T-cell (primary cell): Measurements from ENCODE around the gene CD226. TPM values are rescaled to one million over a fixed set of nuclear protein-coding genes. Genes with fewer than 3 reads are reported as not detected.

Experiments used
- ATAC-seq, 4 experiments: fragments of 200-7000 bp in 3 of 4; fragments of 150-1000 bp in 1 of 4; cut with Tn5 transposase; replicated peaks in 1 of 4; 1 replicate in 3 of 4; 2 replicates in 1 of 4; pipeline ENCODE4 v1.10.0; 2021; ENCODE audit warnings: moderate library complexity in 3 of 4, mild to moderate bottlenecking in 2 of 4, moderate number of reproducible peaks in 1 of 4
- CTCF ChIA-PET, 2 donors: fragments of 300-600 bp; sonication (Branson Sonifier 250); formaldehyde crosslinking; loops; one replicate each; lab custom pipeline; 2022; ENCODE audit warnings: antibody characterized with exemption in 2 of 2; lab: Charles Lee
- POLR2A ChIA-PET, 2 donors: fragments of 300-600 bp; sonication (Branson Sonifier 250); formaldehyde crosslinking; loops; one replicate each; lab custom pipeline; 2022; ENCODE audit warnings: antibody characterized with exemption in 2 of 2; lab: Charles Lee
- DNase-seq, 35 experiments: peaks; one replicate each; pipeline versions ENCODE4 v3.0.0 to v3.0.0-alpha.2; 2013 to 2023
- H3K27ac ChIP-seq: one replicate; pipeline ENCODE4 v1.5.1; 2013; ENCODE audit warnings: low read length
- H3K27me3 ChIP-seq, 2 experiments: replicated peaks in 1 of 2; 1 replicate in 1 of 2; 2 replicates in 1 of 2; pipeline versions ENCODE4 v1.6.1 to v1.7.0; 2013; ENCODE audit warnings: low read length in 1 of 2, mixed read lengths in 1 of 2; ENCODE audit not compliant: control insufficient read depth in 2 of 2, insufficient read depth in 2 of 2; ENCODE audit errors: extremely low read depth in 1 of 2
- H3K36me3 ChIP-seq, 2 donors: 1 replicate in 1 of 2; 2 replicates in 1 of 2; pipeline versions ENCODE4 v1.6.1 to v1.7.0; 2013; ENCODE audit warnings: low read length in 1 of 2; ENCODE audit not compliant: control insufficient read depth in 2 of 2, insufficient read depth in 1 of 2; ENCODE audit errors: extremely low read depth in 1 of 2
- H3K4me1 ChIP-seq, 2 experiments: 1 replicate in 1 of 2; 2 replicates in 1 of 2; pipeline versions ENCODE4 v1.6.1 to v1.7.0; 2013; ENCODE audit warnings: low read length in 2 of 2, mixed read lengths in 1 of 2; ENCODE audit not compliant: insufficient read depth in 2 of 2, control insufficient read depth in 1 of 2; ENCODE audit errors: extremely low read depth in 1 of 2
- H3K4me3 ChIP-seq, 2 donors: 1 replicate in 1 of 2; 2 replicates in 1 of 2; pipeline versions ENCODE4 v1.5.1 to v1.7.0; 2013; ENCODE audit warnings: mild to moderate bottlenecking in 2 of 2, low read length in 1 of 2, moderate library complexity in 1 of 2; ENCODE audit not compliant: control insufficient read depth in 1 of 2; ENCODE audit errors: extremely low read depth in 1 of 2
- H3K9me3 ChIP-seq: 2 replicates; pipeline ENCODE4 v1.7.0; 2013
- H3K27ac Mint-ChIP-seq, 2 donors: one replicate each; pipeline ENCODE4 v1.8.0; 2020 to 2021; ENCODE audit warnings: mild to moderate bottlenecking in 2 of 2, mixed read lengths in 2 of 2
- H3K27me3 Mint-ChIP-seq, 2 donors: one replicate each; pipeline ENCODE4 v1.8.0; 2021 to 2022; ENCODE audit warnings: mixed read lengths in 2 of 2
- H3K36me3 Mint-ChIP-seq: one replicate; pipeline ENCODE4 v1.8.0; 2021; ENCODE audit warnings: mixed read lengths
- H3K4me1 Mint-ChIP-seq, 3 donors: one replicate each; pipeline ENCODE4 v1.8.0; 2020 to 2022; ENCODE audit warnings: mixed read lengths in 3 of 3, mild to moderate bottlenecking in 1 of 3
- H3K4me3 Mint-ChIP-seq, 3 donors: one replicate each; pipeline ENCODE4 v1.8.0; 2020 to 2022; ENCODE audit warnings: mild to moderate bottlenecking in 3 of 3, mixed read lengths in 3 of 3, moderate library complexity in 3 of 3
- H3K9me3 Mint-ChIP-seq, 3 donors: one replicate each; pipeline ENCODE4 v1.8.0; 2020 to 2022; ENCODE audit warnings: mixed read lengths in 3 of 3
- WGBS: methylation state at CpG from one replicate; pipeline ENCODE4 v1.1.5; 2013; ENCODE audit warnings: missing lambda C conversion rate; ENCODE audit not compliant: insufficient coverage; 5-methylcytosine and 5-hydroxymethylcytosine counted together
- total RNA-seq, 35 experiments: library from RNA in 6 of 35; stranded (reverse) in 6 of 35; fragments of 120-200 nt in 1 of 35; gene quantifications; one replicate each; pipeline versions ENCODE4 v1.2.1 to v1.2.4 and lab custom pipeline; 2013 to 2026

CD226 gene
- total RNA-seq, 5 donors from 2014 or later (not counting 1 experiment from before 2014, with no cell fraction given): 32.2 to 87.1 (median 57.4) TPM

DNA sequence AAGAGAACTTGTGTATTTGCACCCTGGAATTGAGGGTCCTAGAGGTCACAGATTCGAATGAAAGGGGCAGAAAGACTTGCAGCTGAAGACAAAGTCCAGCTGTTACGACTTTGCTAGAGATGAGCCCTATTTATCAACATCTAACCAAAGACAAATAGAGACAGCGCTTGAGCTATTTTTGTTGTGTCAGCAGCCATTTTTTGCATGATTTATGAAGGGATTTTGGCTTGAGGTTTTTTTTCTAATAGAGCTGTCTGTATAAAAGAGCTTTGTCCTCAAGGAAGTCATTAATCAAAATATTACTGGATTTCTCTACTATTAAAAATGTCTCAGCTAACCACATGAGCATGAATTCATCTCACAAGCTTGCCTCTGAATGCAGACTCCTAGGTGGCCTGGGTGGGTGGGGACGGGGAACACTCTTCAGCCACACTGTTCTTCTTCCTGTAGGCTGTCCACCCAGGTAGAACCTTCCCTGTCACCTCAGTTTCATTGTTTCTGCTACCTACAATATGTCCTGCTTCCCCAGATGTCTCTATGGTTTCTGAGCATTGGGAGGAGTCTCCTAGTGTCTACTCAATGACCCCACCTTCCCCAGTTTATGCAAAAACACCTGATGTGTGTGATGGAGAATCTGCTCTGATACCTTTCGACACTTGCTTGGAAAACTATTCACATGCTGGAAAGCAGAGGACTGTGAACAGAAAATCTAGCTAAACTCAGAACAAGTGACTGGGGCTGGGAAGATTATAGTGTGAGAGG is 7.2 kb upstream of the CD226 start:
- no CpG with 5 or more reads among the region's 5 CpGs for WGBS
- Mint-ChIP-seq H3K27ac (no peak overlapping the region), H3K27me3 (no peaks in the 10 kb centered on the region), H3K4me3 (no peak overlapping the region), H3K9me3 (no peaks in the 10 kb centered on the region), H3K36me3 (peaks cover 5% of the 10 kb centered on the region), H3K4me1 (peaks cover 33 to 40% (median 38%) of the 10 kb centered on the region in 3 donors)
- peak overlapping the region; percentile 52 to 79 for H3K4me3 ChIP-seq
- POLR2A ChIA-PET: interaction anchor here (0.9 to 1.9 kb wide), 2 partner anchors 8 to 11 kb away, joined by 5 to 9 read pairs; partner anchors contain the start of gene CD226 (in 1 of the 2)
- ATAC-seq: peak in 3 of 4 experiments; percentile 16 to 27 (median 18)
- no peaks in the 10 kb centered on the region for H3K9me3 ChIP-seq
- CTCF ChIA-PET: interaction anchor here (0.6 to 1.7 kb wide), 10 partner anchors 10 to 522 kb away, joined by 3 to 8 read pairs (median 6); no protein-coding TSS in a partner anchor
- no peaks in the 10 kb centered on the region for H3K36me3 ChIP-seq
- peak overlapping the region; percentile 80 for H3K27ac ChIP-seq
- peak in 1 of 35 experiments; percentile 40 for DNase-seq
- H3K27me3 ChIP-seq: no peaks in the 10 kb centered on the region
- peaks cover 49% of the 10 kb centered on the region in 2 experiments for H3K4me1 ChIP-seq

DNA sequence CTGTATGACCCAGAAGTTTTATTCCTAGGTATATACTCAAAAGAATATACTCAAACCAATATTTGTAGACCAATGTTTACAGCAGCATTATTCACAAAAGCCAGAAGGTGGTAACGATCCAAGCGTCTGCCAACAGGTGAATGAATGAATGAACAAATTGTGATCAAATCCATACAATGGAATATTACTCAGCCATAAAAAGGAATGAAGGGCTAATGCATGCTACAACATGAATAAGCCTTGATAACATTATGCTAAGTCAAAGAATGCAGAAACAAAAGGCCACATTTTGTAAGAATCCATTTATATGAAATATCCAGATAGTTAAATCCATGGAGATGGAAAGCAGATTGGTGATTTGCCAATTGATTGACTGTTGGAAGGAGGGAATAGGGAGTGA is 5.5 kb upstream of the CD226 start:
- H3K36me3 ChIP-seq: no peaks in the 10 kb centered on the region
- no peaks in the 10 kb centered on the region for H3K9me3 Mint-ChIP-seq
- peaks cover 33 to 40% (median 38%) of the 10 kb centered on the region in 3 donors for H3K4me1 Mint-ChIP-seq
- ChIA-PET POLR2A (no interaction called here), CTCF (no interaction called here)
- ATAC-seq: no peak
- H3K4me3 Mint-ChIP-seq: peak overlapping the region in 2 of 3 donors; percentile 44 to 60
- H3K9me3 ChIP-seq: no peaks in the 10 kb centered on the region
- no peak overlapping the region for H3K4me3 ChIP-seq
- WGBS: no CpG with 5 or more reads among the region's 2 CpGs
- peak overlapping the region in 1 of 2 donors; percentile 88 for H3K27ac Mint-ChIP-seq
- no peak for DNase-seq
- H3K27me3 ChIP-seq: no peaks in the 10 kb centered on the region
- no peaks in the 10 kb centered on the region for H3K27me3 Mint-ChIP-seq
- H3K4me1 ChIP-seq: peaks cover 50 to 52% of the 10 kb centered on the region in 2 experiments
- peaks cover 5% of the 10 kb centered on the region for H3K36me3 Mint-ChIP-seq
- H3K27ac ChIP-seq: peak overlapping the region; percentile 25

GRCh38 chr18:69951182-69951581 is 3.5 kb upstream of the CD226 start:
- Histone ChIP-seq H3K27ac (peak overlapping the region; percentile 19), H3K36me3 (no peaks in the 10 kb centered on the region), H3K9me3 (no peaks in the 10 kb centered on the region), H3K4me1 (peaks cover 55 to 57% of the 10 kb centered on the region in 2 experiments), H3K27me3 (no peaks in the 10 kb centered on the region), H3K4me3 (no peak overlapping the region)
- no peak for ATAC-seq
- POLR2A ChIA-PET: interaction anchor here in 1 of 2 donors (0.8 kb wide), 1 partner anchor 35 kb away, joined by 3 read pairs; no protein-coding TSS in a partner anchor
- H3K4me3 Mint-ChIP-seq: peak overlapping the region in 1 of 3 donors; percentile 13
- H3K9me3 Mint-ChIP-seq: no peaks in the 10 kb centered on the region
- H3K36me3 Mint-ChIP-seq: peaks cover 10% of the 10 kb centered on the region
- H3K27me3 Mint-ChIP-seq: no peaks in the 10 kb centered on the region
- CTCF ChIA-PET: no interaction called here
- no peak for DNase-seq
- peak overlapping the region in 1 of 2 donors; percentile 80 for H3K27ac Mint-ChIP-seq
- peaks cover 33 to 40% (median 38%) of the 10 kb centered on the region in 3 donors for H3K4me1 Mint-ChIP-seq
- WGBS: 100% methylated on average over 1 of the region's 1 CpG

- Histone ChIP-seq H3K27me3 (no peaks in the 10 kb centered on the region), H3K36me3 (no peaks in the 10 kb centered on the region), H3K27ac (peak overlapping the region; percentile 78), H3K9me3 (no peaks in the 10 kb centered on the region), H3K4me1 (peaks cover 59 to 61% of the 10 kb centered on the region in 2 experiments), H3K4me3 (no peak overlapping the region)
- H3K4me1 Mint-ChIP-seq: peaks cover 25 to 29% (median 29%) of the 10 kb centered on the region in 3 donors
- no peak overlapping the region for H3K27ac Mint-ChIP-seq
- CTCF ChIA-PET: no interaction called here
- ATAC-seq (no peak), DNase-seq (no peak)
- no peaks in the 10 kb centered on the region for H3K9me3 Mint-ChIP-seq
- H3K27me3 Mint-ChIP-seq: no peaks in the 10 kb centered on the region
- no peak overlapping the region for H3K4me3 Mint-ChIP-seq
- POLR2A ChIA-PET: no interaction called here
- H3K36me3 Mint-ChIP-seq: peaks cover 19% of the 10 kb centered on the region
- WGBS: 87% methylated on average over 4 of the region's 4 CpGs
These were observed 1.9 kb upstream of the CD226 start for GRCh38 chr18:69949538-69949936.

DNA sequence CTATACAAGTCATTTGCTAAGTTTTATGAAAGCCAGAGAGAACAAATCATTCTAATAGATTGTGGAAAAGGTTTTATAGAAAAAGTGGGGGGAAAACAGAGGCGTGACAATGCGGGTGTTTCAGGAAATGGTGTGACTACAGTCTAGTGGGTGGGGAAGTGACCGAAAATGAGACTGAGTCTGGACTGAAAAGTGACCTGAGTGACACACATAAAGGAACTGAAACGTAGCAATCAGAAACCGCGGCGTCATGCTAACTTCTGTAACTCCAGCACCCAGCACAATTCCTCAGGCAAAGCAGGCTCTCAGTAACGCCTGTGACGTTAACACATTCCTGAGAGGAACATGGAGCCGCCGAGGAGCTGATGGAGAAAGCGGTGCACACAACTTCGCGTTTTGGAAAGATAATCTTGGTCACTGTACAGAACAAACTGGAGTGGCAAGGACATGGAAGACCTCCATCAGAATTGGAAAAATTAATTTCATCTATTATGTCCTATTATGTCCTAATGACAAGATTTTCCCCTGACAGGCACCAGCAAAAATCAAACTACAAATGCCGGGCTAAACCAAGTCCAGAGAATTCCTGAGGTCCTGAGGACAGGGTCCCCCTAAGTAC is 1.4 kb upstream of the CD226 start:
- no peaks in the 10 kb centered on the region for H3K9me3 ChIP-seq
- CTCF ChIA-PET: no interaction called here
- ATAC-seq: peak in 1 of 4 experiments; percentile 14
- H3K27me3 ChIP-seq: no peaks in the 10 kb centered on the region
- Mint-ChIP-seq H3K27me3 (no peaks in the 10 kb centered on the region), H3K4me3 (no peak overlapping the region), H3K9me3 (no peaks in the 10 kb centered on the region), H3K27ac (no peak overlapping the region), H3K36me3 (peaks cover 21% of the 10 kb centered on the region), H3K4me1 (peaks cover 20 to 24% (median 24%) of the 10 kb centered on the region in 3 donors)
- DNase-seq: peak in 3 of 35 experiments; percentile 19 to 51 (median 28)
- WGBS: 35% methylated on average over 15 of the region's 15 CpGs
- POLR2A ChIA-PET: no interaction called here
- H3K27ac ChIP-seq: peak overlapping the region; percentile 78
- no peaks in the 10 kb centered on the region for H3K36me3 ChIP-seq
- peaks cover 57 to 62% of the 10 kb centered on the region in 2 experiments for H3K4me1 ChIP-seq
- peak overlapping the region in 1 of 2 donors; percentile 11 for H3K4me3 ChIP-seq

DNA sequence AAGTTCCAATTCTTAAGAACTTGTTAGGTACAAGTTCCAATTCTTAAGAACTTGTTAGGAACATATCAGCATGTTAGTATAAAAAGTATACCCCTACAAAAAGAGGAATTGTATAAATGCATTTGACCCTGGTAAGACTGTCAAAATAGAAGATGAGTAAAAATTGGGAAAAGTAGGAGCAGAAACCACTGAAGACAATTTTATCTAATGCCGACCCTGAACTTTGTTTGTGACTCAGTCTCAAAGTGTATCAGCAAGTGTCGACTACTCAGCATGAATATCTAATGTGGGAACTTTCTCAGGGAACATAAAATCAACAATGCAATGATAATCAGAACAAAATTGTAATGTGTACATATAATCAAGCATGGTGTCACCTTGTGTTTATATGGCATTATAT is 583 bp upstream of the CD226 start:
- peak overlapping the region in 1 of 3 donors; percentile 83 for H3K4me3 Mint-ChIP-seq
- ChIA-PET CTCF (no interaction called here), POLR2A (no interaction called here)
- Histone ChIP-seq H3K4me3 (no peak overlapping the region), H3K4me1 (peaks cover 55 to 67% of the 10 kb centered on the region in 2 experiments), H3K27me3 (no peaks in the 10 kb centered on the region), H3K27ac (peak overlapping the region; percentile 78), H3K36me3 (no peaks in the 10 kb centered on the region), H3K9me3 (no peaks in the 10 kb centered on the region)
- peaks cover 25% of the 10 kb centered on the region for H3K36me3 Mint-ChIP-seq
- H3K27ac Mint-ChIP-seq: no peak overlapping the region
- 14% methylated on average over 1 of the region's 2 CpGs for WGBS
- no peaks in the 10 kb centered on the region for H3K9me3 Mint-ChIP-seq
- ATAC-seq: no peak
- no peak for DNase-seq
- H3K4me1 Mint-ChIP-seq: peaks cover 16 to 20% (median 18%) of the 10 kb centered on the region in 3 donors
- H3K27me3 Mint-ChIP-seq: no peaks in the 10 kb centered on the region
